OCI-LY7 (cell line): ENCODE measurements around the gene HMOX2. TPM values are rescaled to one million over a fixed set of nuclear protein-coding genes. Genes with fewer than 3 reads are reported as not detected.

ENCODE experiments used
- BruUV-seq: library from RNA; stranded (reverse); fragments of 400-500 nt; replicated peaks from 2 replicates; lab custom pipeline; 2021; lab: Mats Ljungman, UMichigan
- CTCF ChIA-PET: fragments of 300-600 bp; sonication (Branson Sonifier 250); formaldehyde crosslinking; loops from one replicate; lab custom pipeline; 2022; ENCODE audit warnings: antibody characterized with exemption; ENCODE audit not compliant: unreplicated experiment; lab: Charles Lee
- POLR2A ChIA-PET: fragments of 300-600 bp; sonication (Branson Sonifier 250); formaldehyde crosslinking; loops from one replicate; lab custom pipeline; 2022; ENCODE audit warnings: antibody characterized with exemption; lab: Charles Lee
- DNase-seq: peaks from one replicate; pipeline ENCODE4 v3.0.0-alpha.2; 2015; ENCODE audit warnings: low spot score
- H2AFZ ChIP-seq: fragments of 200-600 bp; sonication (generic), shearing (Covaris generic); 2 replicates; pipeline ENCODE4 v1.6.1; 2014; ENCODE audit warnings: mild to moderate bottlenecking, antibody characterized with exemption, low read length, moderate library complexity
- H3K27ac ChIP-seq: fragments of 200-600 bp; sonication (generic); 2 replicates; pipeline ENCODE4 v1.5.1; 2014; ENCODE audit warnings: mixed run types, low read depth, mild to moderate bottlenecking, moderate library complexity, low read length, inconsistent platforms; ENCODE audit not compliant: poor library complexity, severe bottlenecking
- H3K36me3 ChIP-seq: fragments of 200-600 bp; sonication (generic); 2 replicates; pipeline ENCODE4 v1.6.1; 2014; ENCODE audit warnings: mild to moderate bottlenecking, antibody characterized with exemption, low read length, moderate library complexity, mixed read lengths; ENCODE audit not compliant: insufficient read depth
- H3K4me1 ChIP-seq: fragments of 200-600 bp; sonication (generic); 2 replicates; pipeline ENCODE4 v1.5.1; 2014; ENCODE audit warnings: mild to moderate bottlenecking, low read length; ENCODE audit not compliant: insufficient read depth, poor library complexity, severe bottlenecking
- H3K4me2 ChIP-seq: fragments of 200-600 bp; sonication (generic); 2 replicates; pipeline ENCODE4 v1.6.1; 2014; ENCODE audit warnings: mild to moderate bottlenecking, low read length
- H3K4me3 ChIP-seq: fragments of 200-600 bp; sonication (generic); 2 replicates; pipeline ENCODE4 v1.5.1; 2014; ENCODE audit warnings: mild to moderate bottlenecking, low read depth, low read length; ENCODE audit not compliant: poor library complexity, severe bottlenecking
- H3K79me2 ChIP-seq: fragments of 200-600 bp; sonication (generic); 2 replicates; pipeline ENCODE4 v1.6.1; 2016; ENCODE audit warnings: low read depth, mild to moderate bottlenecking, low read length, moderate library complexity, mixed read lengths; ENCODE audit not compliant: insufficient read depth
- H3K9me2 ChIP-seq: fragments of 200-600 bp; sonication (generic); 2 replicates; pipeline ENCODE4 v1.6.1; 2016; ENCODE audit warnings: mild to moderate bottlenecking, low read length, mixed read lengths; ENCODE audit not compliant: insufficient read depth
- H3K9me3 ChIP-seq: fragments of 200-600 bp; sonication (generic); 2 replicates; pipeline ENCODE4 v1.6.1; 2014; ENCODE audit warnings: mild to moderate bottlenecking, mixed run types, low read length, mixed read lengths
- H4K20me1 ChIP-seq: fragments of 200-600 bp; sonication (generic); 2 replicates; pipeline ENCODE4 v1.6.1; 2014; ENCODE audit warnings: mild to moderate bottlenecking, antibody characterized with exemption, low read length, moderate library complexity, mixed read lengths; ENCODE audit not compliant: insufficient read depth
- EZH2phosphoT487 ChIP-seq: fragments of 200-600 bp; sonication (generic); IDR thresholded peaks from 2 replicates; pipeline ENCODE4 v1.6.1; 2018; ENCODE audit warnings: low read depth, borderline replicate concordance, mild to moderate bottlenecking, mixed run types, antibody characterized with exemption, low read length, moderate library complexity, mixed read lengths
- intact Hi-C: fragments of 100-400 bp; cut with micrococcal nuclease; formaldehyde crosslinking; loops from one replicate; pipeline ENCODE4 v1.10.0; 2022; ENCODE audit not compliant: unreplicated experiment
- total RNA-seq, 2 experiments: library from RNA; depleted of rRNA in 1 of 2; stranded (reverse); fragments of >200 nt in 1 of 2; shearing (Covaris generic) in 1 of 2; gene quantifications; 2 replicates each; pipeline ENCODE4 v1.2.3, GENCODE V29; 2014 to 2022
- TF ChIP-seq, protein P1 (sequence below): fragments of 200-600 bp; sonication (generic); conservative IDR thresholded peaks from 2 replicates; pipeline ENCODE4 v1.5.1; 2014; ENCODE audit warnings: mild to moderate bottlenecking, antibody characterized with exemption, low read length, moderate library complexity, mixed read lengths

The HMOX2 gene
- total RNA-seq, 2 experiments from 2014 or later: 37.0 to 46.0 TPM

DNA sequence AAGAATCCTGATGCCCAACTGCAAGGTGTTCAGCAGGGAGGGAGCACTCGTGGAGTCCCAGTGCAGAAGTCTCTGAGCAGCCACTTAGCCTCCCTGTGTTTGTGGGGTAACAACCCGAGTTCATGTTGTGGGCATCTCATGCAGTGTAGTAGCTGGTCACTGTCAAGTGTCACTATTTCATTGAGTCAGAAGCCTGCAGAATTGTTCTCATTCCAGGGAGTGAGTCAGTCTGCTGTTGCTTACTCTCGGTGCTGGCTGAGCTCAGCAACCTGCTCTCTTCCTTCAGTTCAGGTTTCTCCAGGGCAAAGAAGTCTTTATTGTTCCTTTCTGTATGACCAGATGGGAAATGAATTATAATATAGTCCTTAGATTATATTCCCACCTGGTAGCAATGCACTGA, 24.1 kb downstream of the HMOX2 start:
- TF ChIP-seq EZH2phosphoT487: no peak
- TF ChIP-seq, protein P1, sequence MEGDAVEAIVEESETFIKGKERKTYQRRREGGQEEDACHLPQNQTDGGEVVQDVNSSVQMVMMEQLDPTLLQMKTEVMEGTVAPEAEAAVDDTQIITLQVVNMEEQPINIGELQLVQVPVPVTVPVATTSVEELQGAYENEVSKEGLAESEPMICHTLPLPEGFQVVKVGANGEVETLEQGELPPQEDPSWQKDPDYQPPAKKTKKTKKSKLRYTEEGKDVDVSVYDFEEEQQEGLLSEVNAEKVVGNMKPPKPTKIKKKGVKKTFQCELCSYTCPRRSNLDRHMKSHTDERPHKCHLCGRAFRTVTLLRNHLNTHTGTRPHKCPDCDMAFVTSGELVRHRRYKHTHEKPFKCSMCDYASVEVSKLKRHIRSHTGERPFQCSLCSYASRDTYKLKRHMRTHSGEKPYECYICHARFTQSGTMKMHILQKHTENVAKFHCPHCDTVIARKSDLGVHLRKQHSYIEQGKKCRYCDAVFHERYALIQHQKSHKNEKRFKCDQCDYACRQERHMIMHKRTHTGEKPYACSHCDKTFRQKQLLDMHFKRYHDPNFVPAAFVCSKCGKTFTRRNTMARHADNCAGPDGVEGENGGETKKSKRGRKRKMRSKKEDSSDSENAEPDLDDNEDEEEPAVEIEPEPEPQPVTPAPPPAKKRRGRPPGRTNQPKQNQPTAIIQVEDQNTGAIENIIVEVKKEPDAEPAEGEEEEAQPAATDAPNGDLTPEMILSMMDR: no peak
- Histone ChIP-seq H3K36me3 (peaks cover 26% of the 10 kb centered on the region; the same call in 1 of the 2 replicates), H3K4me1 (peaks cover 13% of the 10 kb centered on the region), H4K20me1 (no peaks in the 10 kb centered on the region), H3K9me2 (no peaks in the 10 kb centered on the region), H3K4me3 (no peak overlapping the region), H2AFZ (no peak overlapping the region), H3K9me3 (no peaks in the 10 kb centered on the region), H3K4me2 (no peak overlapping the region), H3K27ac (no peak overlapping the region), H3K79me2 (0 out of 2 replicates have a peak, but pooled peaks cover 4% of the 10 kb centered on the region)
- ChIA-PET CTCF (interaction anchor here (1.1 kb wide), 1 partner anchor 10 kb away, joined by 3 read pairs; no protein-coding TSS in a partner anchor), POLR2A (no interaction called here)
- no peak for DNase-seq
- BruUV-seq: no TSS peak
- intact Hi-C loops: no loop called here

DNA sequence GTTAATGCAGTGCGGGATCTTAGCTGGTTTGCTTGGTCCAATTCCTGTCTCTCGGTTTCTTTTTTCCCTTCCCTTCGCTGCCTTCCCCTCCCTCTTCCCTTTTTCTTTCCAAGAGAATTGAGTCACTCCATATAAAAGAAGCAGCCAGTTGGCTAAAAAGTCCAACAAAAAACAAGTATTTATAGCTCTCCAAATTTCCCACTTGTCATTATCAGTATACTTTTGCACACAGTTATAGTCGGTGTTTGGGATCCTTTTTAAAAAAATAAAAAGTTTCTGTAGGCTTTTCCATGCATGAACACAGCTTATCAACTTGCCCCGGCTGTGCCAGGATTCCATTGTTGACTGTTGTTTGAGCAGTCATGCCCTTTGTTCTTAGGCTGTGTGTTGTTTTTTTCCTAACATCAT, 24.9 kb downstream of the HMOX2 start:
- ChIA-PET CTCF (no interaction called here), POLR2A (interaction anchor here (1.5 kb wide), 1 partner anchor 11 kb away, joined by 3 read pairs; no protein-coding TSS in a partner anchor)
- TF ChIP-seq, protein P1: no peak
- TF ChIP-seq EZH2phosphoT487: no peak
- H3K79me2 ChIP-seq: 0 out of 2 replicates have a peak, but pooled peaks cover 4% of the 10 kb centered on the region
- intact Hi-C loops: no loop called here
- H4K20me1 ChIP-seq: 0 out of 2 replicates have a peak, but pooled peaks cover 5% of the 10 kb centered on the region
- peaks cover 21% of the 10 kb centered on the region; the same call in 1 of the 2 replicates for H3K36me3 ChIP-seq
- H3K4me3 ChIP-seq: no peak overlapping the region
- no TSS peak for BruUV-seq
- no peak overlapping the region for H3K27ac ChIP-seq
- H2AFZ ChIP-seq: no peak overlapping the region
- H3K4me1 ChIP-seq: peaks cover 21% of the 10 kb centered on the region
- no peaks in the 10 kb centered on the region for H3K9me3 ChIP-seq
- no peaks in the 10 kb centered on the region for H3K9me2 ChIP-seq
- no peak overlapping the region for H3K4me2 ChIP-seq
- no peak for DNase-seq
